GM18868 (cell line): ENCODE measurements around the gene PRKG1.
"Not testable (repeated sequence)": the region's sequence is repeated elsewhere in the genome, so short reads cannot be mapped to it uniquely, and the experiment has no call there.

Source experiments
- ATAC-seq: cut with Tn5 transposase; IDR thresholded peaks from one replicate; pipeline ENCODE4 v1.9.1; 2021; ENCODE audit warnings: mild to moderate bottlenecking, moderate library complexity; ENCODE audit not compliant: unreplicated experiment

Gene PRKG1

GRCh38 chr10:52129410-52130178, 1055.3 kb downstream of the PRKG1 start:
- ATAC-seq = no peak

GRCh38 chr10:52135101-52135500, 1060.8 kb downstream of the PRKG1 start:
- no peak for ATAC-seq

DNA sequence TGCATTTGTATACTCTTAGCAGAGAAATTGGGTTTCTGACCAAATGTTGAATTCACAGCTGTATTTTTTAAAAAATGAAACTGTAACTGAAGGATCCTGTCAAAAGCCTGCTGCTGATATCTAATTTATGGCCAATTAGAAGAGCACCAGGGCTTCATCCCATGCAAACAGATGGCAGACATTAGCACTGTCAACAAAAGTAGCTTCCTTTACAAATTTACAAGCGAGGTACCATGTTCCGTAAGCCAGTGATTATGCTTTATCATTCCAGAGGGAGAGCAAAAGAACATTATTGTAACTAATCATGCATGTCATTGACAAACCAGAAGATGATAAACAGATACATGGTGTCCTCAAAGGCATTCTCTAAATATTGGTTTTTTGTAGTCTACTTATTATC, 1062.6 kb downstream of the PRKG1 start:
- no peak for ATAC-seq

GRCh38 chr10:52143338-52143737, 1069.1 kb downstream of the PRKG1 start:
- no peak for ATAC-seq

- ATAC-seq = no peak
Observed at GRCh38 chr10:52145636-52146035, 1071.3 kb downstream of the PRKG1 start.

DNA sequence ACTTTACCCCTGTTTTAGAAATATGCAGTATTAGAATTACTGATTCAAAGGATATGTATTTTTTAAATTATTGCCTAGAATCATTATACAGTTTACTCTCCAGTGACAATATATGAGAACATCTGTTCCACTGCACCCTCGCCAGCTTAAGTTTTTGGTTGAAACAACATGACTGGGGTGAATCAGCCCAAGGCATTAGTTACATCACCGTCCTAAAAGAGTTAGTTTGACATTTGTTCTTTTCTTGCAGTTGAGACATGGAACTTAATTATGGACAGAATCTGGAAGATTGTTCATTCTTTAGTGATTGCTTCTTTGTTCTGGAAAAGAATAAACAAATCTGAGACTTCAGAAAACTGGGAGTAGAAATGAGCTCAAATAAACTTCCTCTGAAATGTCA, 1072.5 kb downstream of the PRKG1 start:
- ATAC-seq = no peak

GRCh38 chr10:52170776-52171175, 1096.5 kb downstream of the PRKG1 start:
- ATAC-seq = no peak

DNA sequence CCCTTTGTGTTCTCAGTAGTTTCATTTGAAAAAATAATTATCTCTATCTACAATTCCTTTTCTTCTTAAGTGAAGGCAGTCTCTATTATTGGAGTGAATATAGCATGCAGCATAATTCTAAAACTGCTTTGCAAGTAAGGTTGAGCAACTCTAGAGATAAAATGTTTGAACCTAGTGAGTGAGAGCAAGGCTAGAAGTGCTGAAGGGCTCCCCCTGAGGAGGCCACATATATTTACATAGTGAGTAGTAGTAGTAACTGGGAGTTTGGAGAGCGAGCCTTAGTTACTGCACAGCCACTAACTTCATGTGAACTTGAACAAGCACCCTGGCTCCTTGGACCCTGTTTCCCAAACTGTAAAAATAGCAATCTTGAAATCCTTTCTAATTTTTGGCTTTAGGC, 1098.3 kb downstream of the PRKG1 start:
- ATAC-seq = no peak

GRCh38 chr10:52185256-52185655, 1111.0 kb downstream of the PRKG1 start:
- ATAC-seq = no peak

- no peak for ATAC-seq
Observed at GRCh38 chr10:52187521-52188258, 1113.4 kb downstream of the PRKG1 start.

GRCh38 chr10:52191049-52191448, 1116.8 kb downstream of the PRKG1 start:
- no peak for ATAC-seq

GRCh38 chr10:52194191-52194590, 1119.9 kb downstream of the PRKG1 start:
- ATAC-seq = no peak

- ATAC-seq = no peak
Observed at GRCh38 chr10:52194716-52195115, 1120.4 kb downstream of the PRKG1 start.

- ATAC-seq = no peak
Observed at GRCh38 chr10:52197098-52197497, 1122.8 kb downstream of the PRKG1 start.

DNA sequence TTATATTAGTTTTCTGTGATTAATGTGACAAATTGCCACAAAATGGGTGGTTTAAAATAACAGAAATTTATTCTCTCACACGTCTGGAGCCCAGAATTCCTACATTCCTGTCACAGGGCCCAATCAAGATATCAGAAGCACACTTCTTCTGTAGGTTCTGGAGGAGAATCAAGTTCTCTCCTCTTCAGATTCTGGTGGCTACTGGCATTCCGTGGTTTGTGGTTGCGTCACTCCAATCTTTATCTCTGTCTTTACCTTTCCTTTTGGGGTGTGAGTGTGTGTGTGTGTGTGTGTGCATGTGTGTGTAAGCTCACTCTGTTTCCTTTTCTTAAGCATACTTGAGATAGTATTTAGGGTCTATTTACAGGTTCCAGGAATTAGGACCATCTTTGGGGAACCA, 1124.3 kb downstream of the PRKG1 start:
- ATAC-seq = no peak

GRCh38 chr10:52204906-52205305, 1130.6 kb downstream of the PRKG1 start:
- ATAC-seq = not testable (repeated sequence)

GRCh38 chr10:52208365-52208764, 1134.1 kb downstream of the PRKG1 start:
- no peak for ATAC-seq

DNA sequence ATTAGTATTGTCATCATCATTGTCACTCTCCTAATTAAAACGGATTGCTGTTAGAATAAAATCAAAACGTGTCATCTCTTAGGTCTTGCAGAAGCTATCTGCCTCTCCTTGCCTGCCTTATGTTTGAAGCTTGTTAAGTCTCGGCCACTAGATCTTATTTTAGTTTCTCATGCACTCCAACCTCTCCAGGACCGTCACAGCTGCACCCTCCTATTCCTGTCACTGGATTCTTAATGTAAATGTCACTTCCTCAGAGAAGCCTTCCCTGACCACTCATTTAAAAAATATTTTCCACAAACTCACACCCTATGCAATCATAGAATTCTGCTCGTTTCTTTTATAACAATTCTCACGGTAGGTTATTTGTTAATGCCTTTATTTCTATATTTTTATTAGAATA, 1135.9 kb downstream of the PRKG1 start:
- no peak for ATAC-seq

GRCh38 chr10:52212062-52212461, 1137.8 kb downstream of the PRKG1 start:
- ATAC-seq = no peak

DNA sequence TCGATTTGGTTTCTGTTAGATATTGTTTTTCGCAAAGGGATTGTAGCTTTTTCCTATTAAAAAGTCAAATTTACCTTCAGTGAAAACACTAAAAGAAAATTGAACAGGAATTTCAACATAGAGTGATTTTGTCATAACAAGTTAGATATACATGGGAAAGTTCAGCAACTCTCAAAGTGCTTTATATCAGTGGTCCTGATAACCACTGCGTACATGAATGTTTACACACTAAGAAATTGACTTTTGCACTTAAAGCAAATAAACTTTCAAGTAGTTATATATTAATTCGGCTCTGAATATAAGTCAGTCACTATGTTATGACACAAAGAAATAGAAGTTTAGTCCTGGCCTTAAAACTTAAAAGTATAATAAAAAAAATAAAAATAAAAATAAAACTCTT, 1138.5 kb downstream of the PRKG1 start:
- ATAC-seq = no peak

DNA sequence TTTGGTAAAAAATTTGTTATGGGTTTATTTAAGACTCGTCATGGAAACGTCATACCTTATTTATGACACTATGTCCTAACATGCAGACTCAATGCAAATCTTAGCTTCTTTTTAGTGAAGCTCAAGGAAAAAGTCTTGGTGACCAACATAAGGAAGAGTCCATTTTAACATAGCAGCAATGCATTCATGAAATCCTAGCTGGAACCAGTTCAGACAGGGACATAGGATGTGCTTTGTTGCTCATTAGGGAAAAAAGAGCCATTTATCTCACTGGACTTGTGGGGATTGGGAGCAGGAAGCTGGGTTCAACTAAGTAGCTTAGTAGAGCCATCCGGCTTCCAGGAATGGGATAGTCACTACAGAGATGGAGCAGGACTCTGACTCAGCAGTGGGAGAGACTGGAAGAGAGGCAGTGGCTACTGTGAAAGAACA, 1139.0 kb downstream of the PRKG1 start:
- no peak for ATAC-seq

- peak; percentile 74 for ATAC-seq
Observed at GRCh38 chr10:52215745-52216361, 1141.6 kb downstream of the PRKG1 start.
